GM13976 (cell line): Measurements from ENCODE around the gene LARP6.

Experiments used
- DNase-seq: peaks from one replicate; pipeline ENCODE4 v3.0.0; 2012; ENCODE audit warnings: low spot score
- in situ Hi-C: fragments of 300-500 bp; cut with MboI; formaldehyde crosslinking; loops from one replicate; pipeline ENCODE4 v1.12.0; 2022; ENCODE audit warnings: low sequenced_read_pairs, mixed read lengths, inconsistent platforms; ENCODE audit not compliant: unreplicated experiment
- TF ChIP-seq, protein P1 (sequence below): IDR thresholded peaks from 2 replicates; pipeline ENCODE4 v1.5.1; 2012; ENCODE audit warnings: borderline replicate concordance, mild to moderate bottlenecking; ENCODE audit not compliant: insufficient read depth; ENCODE audit errors: extremely low read depth, missing control alignments, control extremely low read depth

LARP6 gene

DNA sequence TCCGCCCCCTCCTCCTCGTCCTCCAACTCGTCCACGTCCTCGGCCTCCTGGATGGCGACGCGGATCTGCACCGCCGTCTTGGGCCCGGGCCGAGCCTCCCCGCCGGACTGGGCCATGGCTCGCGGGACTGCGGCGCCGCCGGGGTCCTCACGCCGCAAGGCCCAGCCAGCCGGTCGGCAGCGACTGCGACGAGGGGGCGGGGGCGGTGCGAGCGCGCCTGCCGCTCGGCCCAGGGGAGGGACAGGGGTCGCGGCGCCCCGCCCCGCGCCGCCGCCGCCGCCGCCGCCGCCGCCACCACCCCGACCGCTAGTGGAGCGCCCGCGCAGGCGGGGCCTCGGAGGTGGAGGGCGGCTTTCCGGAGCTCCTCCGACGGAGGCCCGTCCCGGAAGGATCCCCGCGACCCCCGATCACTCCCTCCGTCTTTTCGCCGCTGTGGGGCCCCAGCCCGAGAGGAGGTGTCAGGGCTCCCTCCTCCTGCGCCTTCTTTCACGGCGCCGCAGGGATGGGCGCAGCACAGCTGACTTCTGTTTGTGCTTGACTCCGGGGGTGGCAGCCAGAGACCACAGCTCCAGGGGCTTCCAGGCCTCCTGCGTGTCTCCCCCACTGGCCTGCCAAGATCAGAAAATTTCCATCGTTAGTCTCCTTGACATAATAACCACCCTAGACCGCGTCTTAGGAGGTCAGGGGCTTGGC lies at the start of gene LARP6:
Gene LARP6, minus strand, starts transcription at position 185 of the 693 bp plus-strand sequence. Its CDS starts 69 bp downstream, at position 116.
- TF ChIP-seq, protein P1, sequence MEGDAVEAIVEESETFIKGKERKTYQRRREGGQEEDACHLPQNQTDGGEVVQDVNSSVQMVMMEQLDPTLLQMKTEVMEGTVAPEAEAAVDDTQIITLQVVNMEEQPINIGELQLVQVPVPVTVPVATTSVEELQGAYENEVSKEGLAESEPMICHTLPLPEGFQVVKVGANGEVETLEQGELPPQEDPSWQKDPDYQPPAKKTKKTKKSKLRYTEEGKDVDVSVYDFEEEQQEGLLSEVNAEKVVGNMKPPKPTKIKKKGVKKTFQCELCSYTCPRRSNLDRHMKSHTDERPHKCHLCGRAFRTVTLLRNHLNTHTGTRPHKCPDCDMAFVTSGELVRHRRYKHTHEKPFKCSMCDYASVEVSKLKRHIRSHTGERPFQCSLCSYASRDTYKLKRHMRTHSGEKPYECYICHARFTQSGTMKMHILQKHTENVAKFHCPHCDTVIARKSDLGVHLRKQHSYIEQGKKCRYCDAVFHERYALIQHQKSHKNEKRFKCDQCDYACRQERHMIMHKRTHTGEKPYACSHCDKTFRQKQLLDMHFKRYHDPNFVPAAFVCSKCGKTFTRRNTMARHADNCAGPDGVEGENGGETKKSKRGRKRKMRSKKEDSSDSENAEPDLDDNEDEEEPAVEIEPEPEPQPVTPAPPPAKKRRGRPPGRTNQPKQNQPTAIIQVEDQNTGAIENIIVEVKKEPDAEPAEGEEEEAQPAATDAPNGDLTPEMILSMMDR: no peak
- in situ Hi-C loops: no loop called here
- DNase-seq: peak; percentile 70

DNA sequence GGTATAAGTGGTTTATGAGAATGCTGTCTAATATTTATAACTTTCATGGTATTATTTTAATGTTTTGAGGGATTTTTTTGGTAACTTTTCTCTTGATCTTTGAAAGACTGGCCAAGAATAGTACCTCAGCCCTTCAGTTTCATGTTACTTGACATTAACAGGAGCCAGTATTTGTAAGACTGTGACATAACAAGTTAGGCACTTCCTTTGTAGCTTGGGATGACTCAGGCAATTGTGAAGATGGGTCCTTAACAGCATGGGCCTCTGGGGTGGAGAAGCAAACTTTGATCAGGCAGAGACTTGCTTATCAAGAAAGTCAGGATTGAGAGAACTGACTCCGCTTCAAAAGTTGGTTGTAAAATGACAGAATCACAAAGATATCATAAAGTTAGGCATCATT lies 48.1 kb upstream of the LARP6 start:
- in situ Hi-C loops: no loop called here
- TF ChIP-seq, protein P1: no peak
- no peak for DNase-seq

DNA sequence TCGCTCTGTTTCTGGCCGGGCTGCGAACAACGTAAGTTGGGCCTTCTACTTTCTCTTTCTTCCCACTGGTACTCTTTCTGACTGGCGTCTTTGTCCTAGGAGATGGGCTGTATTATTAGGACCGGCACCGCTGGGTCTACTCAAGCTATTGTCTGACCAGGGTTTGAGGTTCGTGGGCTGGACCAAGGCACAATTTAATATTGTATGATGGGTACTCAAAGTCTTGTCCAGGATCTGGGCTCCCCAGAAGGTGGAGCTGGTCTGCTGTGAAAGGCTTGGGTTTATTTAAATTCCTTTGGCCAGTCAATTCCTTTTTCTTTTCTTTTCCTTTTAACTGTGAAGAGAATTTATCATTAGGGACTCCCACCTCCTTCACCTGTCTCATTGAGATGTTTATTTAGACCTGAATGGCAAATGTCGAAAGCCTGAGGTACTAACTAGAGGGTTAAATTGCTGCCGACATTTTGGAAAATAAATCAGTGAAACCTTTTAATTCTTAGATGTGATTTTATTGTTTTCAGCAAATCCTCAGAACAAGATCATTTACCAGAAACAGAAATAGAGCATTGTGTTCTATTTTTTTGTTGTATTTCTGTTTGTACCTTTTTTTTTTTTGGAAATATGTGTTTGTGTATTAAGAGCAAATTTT lies 39.1 kb upstream of the LARP6 start:
- in situ Hi-C loops: no loop called here
- TF ChIP-seq, protein P1: peak; percentile 43

DNA sequence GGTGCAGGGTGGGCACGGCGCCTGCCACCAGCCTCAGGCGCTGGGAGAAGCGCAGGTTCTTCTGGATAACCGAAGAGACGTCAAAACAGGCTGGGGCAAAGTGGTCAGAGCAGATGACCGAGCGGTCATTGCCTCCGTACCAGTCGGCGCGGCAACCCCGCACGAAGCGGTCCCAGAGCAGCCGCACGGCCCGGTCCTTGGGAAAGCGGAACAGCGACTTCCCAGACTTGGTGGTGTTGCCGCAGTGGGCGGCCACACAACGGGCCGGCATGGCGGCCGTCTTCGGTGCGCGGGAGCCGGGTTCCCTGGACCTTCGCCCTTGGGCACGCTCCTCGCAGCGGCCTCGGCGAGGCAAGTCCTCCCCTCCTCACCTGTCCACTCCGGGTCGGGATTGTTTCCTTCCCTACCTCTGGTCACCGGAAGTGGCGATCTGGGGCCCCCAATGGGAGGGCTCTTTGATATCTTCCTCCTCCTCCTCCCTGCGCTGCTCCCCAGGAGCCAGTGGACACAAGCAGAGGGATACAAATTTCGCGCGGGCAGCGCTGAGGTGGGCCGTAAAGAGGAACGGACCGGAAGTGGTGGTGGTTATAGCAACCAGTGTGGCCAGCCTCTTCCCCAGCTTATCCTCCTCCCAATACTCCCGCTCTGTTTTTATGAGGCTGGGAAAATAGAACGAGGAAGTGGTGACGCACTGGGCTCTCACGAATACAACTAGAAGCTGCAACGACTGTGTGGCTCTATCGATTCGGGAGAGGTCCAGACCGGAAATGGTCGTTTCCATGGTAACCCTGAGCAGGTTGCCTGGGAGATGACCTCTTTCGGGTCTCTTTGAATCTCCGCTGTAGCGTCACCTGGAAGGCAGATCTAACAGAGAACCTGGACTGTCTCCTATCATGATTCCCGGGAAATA lies 38.3 kb upstream of the LARP6 start, which contains the start of the genes LRRC49 and THAP10:
Gene LRRC49, plus strand, starts transcription at position 825 of the 910 bp plus-strand sequence. Its CDS starts 69 bp downstream, at position 894.
Gene THAP10, minus strand, starts transcription at position 432 of the 910 bp plus-strand sequence. Its CDS starts 161 bp downstream, at position 271.
- in situ Hi-C loops: no loop called here
- TF ChIP-seq, protein P1: no peak

More for the DNA sequence above, 39.1 kb upstream of the LARP6 start:
- DNase-seq: peak; percentile 41

DNA sequence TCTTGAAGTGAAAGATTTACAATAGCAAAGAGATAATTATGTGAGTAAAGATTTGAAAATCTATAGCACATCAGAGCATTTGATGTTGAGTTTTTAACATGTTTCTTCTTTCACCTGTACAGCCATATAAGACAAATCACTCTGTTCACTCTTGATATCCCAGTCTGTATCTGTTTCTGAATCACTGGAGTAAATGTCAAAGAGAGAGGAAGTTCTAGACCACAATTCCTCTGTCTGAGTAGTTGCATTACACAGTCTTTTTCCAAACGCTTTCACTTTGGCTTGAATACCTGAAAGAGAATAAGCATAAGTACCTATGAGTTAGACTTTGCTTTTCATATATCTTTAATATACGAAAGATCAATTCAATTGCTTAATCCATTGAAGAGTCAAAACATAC lies 28.4 kb upstream of the LARP6 start:
- TF ChIP-seq, protein P1: no peak
- no peak for DNase-seq
- in situ Hi-C loops: no loop called here

More for the DNA sequence above, 38.3 kb upstream of the LARP6 start, which contains the start of the genes LRRC49 and THAP10:
- DNase-seq: peak; percentile 82

DNA sequence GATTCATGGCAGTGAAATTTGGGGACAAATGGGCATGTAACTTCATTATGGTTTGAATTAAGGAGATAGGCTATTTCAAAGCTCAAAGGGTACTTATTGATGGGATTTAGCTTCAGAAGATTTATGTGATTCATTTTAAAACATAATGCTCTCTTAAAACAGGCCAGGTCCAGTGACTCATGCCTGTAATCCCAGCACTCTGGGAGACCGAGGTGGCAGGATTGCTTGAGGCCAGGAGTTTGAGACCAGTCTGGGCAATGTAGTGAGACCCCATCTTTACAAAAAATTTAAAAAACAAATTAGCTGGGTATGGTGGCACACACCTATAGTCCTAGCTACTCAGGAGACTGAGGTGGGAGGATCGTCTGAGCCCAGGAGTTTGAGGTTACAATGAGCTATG lies 26.8 kb upstream of the LARP6 start:
- no peak for DNase-seq
- TF ChIP-seq, protein P1: no peak
- in situ Hi-C loops: no loop called here
